G401.6 (cell line): ENCODE measurements around the gene PML.
"Not testable (repeated sequence)": the region's sequence is repeated elsewhere in the genome, so short reads cannot be mapped to it uniquely, and the experiment has no call there.

Experiments used
- FAIRE-seq: peaks from 2 replicates; lab custom pipeline; 2012; peaks lifted over from hg19 to GRCh38; lab: Jason Lieb, UNC

Gene PML

DNA sequence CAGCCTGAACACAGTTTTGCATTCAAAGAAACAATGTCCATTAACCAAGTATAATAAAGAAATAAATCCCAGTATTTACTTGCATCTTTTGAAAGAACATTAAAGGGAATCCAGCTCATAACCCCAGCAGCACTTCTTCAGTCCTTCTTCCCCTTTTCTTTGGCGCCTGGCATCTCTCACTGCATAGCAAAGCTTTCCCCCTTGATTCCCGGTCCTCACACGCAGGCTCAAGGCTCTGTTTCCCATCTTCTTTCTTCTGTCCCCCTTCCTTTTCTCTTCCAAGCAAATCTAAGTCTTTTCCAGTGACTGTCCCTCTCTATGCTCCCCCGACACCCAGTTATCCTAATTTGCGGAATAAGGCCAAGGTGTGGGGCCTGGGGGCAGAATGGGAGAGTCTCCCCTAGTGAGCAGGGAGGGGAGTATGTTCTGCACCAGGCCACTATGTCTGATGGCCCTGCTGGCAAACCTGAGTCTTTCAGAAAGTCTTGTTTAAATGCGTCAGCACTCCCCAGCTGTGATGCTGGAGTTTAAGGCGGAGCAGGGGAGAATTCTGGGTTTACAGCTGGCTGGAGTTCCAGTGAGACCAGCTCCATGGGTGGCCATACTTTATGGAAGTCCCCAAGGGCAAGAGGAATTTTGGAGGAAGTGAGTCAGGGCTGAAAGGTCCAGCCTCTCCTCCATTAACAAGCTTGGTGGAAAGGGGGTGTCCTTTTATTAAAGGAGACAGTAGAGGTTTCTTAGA lies 45.8 kb downstream of the PML start:
- no peak for FAIRE-seq

- FAIRE-seq = no peak
These were observed 46.8 kb downstream of the PML start for GRCh38 chr15:74041311-74041756.

DNA sequence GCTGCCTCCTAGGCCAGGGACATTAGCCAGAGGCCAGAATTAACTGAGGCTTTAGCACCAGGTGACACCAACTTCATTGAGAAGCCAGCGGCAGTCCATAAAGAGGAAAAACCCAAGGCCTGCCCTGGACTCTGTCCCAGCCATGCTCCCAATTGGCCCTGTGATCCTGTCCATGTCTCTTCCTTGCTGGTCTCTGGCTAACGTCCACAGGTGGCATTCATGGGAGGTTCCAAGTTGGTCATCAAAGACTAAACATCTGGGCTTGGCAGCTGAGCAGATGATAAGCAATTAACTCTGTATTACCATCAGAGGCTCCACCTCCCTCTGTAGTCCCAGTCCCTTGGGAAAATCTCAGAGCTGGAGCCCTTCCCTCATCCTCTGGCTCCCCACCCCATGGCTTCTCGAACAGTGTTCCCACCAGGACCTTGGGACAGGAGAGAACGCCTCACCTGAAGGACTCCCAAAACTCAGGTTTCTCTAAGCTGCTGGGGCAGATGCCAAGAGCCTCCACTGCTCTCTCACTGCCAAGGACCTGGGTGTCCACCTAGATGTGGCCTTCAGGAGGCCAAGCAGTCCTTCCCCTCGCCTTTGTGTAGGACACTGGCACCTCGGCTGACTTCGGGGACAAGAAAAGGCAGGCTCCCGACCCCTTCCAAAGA lies 47.4 kb downstream of the PML start:
- no peak for FAIRE-seq

DNA sequence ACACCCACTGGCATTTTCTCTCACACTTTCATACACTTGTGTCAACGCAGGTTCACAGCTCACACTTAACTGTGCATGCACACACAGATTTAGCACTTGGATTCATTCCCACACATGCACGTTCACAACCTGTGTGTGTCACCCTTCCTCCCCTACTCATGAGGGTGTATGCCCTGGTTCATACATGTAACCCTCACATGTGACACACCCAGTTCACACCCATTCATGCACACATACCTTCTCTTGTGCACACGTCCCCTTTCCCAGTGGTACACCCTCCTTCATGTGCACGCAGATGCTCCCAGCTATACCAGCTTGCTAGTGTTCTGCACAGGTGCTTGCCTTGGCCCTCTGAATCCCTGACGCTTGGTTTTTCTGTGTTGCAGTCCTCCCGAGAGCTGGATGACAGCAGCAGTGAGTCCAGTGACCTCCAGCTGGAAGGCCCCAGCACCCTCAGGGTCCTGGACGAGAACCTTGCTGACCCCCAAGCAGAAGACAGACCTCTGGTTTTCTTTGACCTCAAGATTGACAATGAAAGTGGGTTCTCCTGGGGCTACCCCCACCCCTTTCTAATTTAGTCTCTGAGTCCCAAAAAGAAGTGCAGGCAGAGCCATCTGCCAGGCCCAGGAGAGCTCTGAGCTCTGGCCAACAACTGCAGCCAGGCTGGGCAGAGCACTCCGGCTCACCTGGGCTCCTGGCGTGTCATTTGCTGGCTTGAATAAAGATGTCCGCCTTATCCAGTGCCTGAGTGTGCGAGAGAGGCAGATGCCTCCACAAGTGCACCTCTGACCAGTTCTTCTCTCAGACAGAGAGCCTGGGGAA lies 48.3 kb downstream of the PML start:
- no peak for FAIRE-seq

- FAIRE-seq = no peak
These were observed 49.1 kb downstream of the PML start for GRCh38 chr15:74043425-74044266.

DNA sequence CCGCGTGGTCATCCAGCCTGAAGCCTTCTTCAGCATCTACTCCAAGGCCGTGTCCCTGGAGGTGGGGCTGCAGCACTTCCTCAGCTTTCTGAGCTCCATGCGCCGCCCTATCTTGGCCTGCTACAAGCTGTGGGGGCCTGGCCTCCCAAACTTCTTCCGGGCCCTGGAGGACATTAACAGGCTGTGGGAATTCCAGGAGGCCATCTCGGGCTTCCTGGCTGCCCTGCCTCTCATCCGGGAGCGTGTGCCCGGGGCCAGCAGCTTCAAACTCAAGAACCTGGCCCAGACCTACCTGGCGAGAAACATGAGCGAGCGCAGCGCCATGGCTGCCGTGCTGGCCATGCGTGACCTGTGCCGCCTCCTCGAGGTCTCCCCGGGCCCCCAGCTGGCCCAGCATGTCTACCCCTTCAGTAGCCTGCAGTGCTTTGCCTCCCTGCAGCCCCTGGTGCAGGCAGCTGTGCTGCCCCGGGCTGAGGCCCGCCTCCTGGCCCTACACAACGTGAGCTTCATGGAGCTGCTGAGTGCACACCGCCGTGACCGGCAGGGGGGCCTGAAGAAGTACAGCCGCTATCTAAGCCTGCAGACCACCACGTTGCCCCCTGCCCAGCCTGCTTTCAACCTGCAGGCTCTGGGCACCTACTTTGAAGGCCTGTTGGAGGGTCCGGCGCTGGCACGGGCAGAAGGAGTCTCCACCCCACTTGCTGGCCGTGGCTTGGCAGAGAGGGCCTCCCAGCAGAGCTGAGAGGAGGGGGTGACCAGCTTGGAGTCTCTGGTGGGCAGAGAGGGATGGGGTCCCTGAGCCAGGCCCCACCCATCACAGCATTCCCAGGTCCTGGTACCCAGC lies 50.0 kb downstream of the PML start:
- no peak for FAIRE-seq

- no peak for FAIRE-seq
These were observed 50.7 kb downstream of the PML start for GRCh38 chr15:74045184-74045583.

- no peak for FAIRE-seq
These were observed 51.2 kb downstream of the PML start for GRCh38 chr15:74045636-74046274.

DNA sequence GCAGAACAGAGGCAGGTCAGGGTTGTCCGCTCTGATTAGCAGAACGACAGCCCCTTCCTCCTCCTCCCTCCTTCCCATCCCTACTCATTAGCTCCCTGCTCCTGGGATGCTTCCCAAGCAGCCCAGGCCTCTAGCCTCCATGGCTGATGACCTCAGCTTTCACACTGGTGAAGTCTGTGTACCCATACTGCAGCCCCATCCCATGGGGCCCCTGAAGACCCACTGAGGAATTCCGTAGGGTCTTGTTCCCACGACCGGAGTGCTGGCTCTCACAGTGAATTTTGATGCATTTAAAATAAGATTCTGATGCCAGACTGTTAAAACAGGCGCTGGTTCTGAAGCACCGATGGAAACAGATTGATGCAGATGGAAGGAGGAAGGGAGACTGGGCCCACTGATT lies 51.8 kb downstream of the PML start:
- no peak for FAIRE-seq

DNA sequence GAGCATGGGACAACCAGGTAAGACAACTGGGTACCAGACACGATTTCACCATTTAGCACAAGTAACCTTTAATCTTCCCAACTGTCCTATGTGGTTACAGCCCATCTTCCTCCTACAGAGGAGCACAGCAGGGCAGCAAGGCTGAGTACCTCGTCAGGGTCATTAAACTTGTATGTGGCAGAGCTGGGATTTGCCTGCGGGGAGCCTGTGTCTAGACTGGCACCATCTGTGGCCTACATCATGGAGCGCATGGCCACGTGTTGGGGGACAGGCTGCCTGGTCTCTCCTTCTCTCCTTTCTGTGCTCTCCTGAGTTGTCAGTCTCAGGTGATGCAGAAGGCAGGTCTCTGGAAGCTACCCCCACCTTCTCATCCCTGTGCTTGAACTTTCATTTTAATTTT lies 55.6 kb downstream of the PML start:
- no peak for FAIRE-seq

DNA sequence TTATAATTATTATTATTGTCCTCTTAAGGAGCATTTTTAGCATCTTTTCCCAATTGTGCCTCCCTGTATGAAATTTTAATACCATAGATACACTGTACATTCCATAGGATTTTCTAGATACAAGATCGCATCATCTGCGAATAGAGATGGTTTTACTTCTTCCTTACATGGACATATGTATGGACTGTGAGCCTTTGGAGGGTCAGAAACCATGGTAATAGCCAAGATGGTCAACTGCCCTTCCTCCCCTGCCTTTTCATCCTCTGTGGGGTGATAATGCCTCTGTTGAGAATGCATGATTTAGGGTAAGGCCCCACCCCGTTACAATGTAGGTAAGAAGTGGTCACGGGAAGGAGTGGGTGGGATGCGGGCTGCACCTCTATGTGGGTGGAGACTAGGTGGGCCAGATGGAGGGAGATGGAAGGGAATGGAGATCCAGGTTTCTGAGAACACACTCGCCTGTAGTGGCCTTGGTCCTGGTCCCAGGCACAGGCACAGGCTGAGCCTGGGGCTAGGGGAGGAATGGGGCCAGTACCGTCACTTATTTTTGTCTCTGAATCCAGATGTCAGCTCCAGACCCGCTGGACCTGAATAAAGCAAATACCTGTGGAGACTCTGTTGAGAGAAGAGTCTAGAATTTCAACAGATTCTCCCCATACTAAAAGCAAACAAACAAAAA lies 56.2 kb downstream of the PML start:
- no peak for FAIRE-seq

DNA sequence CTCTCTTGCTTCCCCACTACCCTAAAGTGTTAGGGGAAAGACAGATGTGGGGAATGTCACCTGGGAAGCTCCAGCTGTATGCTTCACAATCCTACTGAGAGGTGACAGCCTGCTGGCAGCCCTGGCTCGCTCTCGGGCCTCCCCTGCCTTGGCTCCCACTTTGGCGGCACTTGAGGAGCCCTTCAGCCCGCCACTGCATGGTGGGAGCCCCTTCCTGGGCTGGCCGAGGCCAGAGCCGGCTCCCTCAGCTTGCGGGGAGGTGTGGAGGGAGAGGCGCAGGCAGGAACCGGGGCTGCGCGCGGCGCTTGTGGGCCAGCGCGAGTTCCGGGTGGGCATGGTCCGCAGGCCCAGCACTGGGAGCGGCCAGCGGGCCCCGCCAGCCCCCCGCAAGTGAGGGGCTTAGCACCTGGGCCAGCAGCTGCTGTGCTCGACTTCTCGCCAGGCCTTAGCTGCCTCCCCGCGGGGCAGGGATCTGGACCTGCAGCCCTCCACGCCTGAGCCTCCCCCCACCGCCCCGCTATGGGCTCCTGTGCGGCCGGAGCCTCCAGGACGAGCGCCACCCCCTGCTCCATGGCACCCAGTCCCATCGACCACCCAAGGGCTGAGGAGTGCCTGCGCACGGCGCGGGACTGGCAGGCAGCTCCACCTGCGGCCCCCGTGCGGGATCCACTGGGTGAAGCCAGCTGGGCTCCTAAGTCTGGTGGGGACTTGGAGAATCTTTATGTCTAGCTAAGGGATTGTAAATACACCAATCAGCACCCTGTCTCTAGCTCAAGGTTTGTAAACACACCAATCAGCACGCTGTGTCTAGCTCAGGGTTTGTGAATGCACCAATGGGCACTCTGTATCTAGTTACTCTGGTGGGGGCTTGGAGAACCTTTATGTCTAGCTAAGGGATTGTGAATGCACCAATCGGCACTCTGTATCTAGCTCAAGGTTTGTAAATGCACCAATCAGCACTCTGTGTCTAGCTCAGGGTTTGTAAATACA lies 58.0 kb downstream of the PML start:
- not testable (repeated sequence) for FAIRE-seq

- no peak for FAIRE-seq
These were observed 59.0 kb downstream of the PML start for GRCh38 chr15:74053517-74053916.

DNA sequence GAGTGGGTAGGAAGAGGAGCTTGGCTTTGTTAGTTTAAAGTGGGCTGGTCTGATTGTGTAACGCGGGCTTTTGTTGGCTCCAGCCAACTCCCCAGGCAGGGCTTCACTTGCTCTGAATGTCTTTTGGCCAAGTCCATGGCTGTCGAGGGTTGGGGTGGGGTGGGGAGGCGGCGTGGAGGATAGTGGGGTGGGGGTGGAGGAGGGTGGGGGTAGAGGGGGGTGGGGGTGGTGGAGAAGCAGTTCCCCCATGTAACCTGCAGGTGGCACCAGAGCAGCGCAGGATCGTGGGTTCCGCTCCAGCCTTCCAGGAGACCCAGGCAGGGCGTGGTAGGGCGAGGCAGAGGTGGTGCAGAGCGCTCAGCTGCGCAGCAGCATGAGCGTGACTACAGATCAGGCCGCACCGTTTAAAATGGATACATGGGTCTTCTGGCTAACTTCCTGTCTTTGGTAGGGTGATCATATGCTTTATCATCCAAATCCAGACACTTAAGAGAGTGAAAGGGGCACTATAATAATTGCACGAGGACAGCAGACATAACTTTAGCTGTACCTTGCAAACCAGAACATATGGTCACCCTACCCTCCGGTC lies 59.5 kb downstream of the PML start:
- FAIRE-seq = no peak

DNA sequence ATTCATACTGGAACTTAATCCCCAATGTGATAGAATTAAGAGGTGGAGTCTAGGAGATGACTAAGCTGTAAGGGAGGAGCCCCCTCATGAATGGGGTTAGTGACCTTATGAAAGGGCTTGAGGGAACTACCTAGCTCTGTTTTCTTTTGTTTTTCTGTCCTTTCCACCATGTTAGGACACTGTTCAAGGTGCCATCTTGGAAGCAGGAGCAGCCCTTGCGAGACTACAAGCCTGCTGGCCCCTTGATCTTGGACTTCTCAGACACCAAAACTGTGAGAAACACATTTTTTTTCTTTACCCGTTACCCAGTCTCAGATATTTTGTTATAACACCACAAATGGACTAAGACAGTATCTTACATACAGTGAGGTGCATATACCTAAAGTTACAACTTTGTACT lies 61.3 kb downstream of the PML start:
- FAIRE-seq = no peak

DNA sequence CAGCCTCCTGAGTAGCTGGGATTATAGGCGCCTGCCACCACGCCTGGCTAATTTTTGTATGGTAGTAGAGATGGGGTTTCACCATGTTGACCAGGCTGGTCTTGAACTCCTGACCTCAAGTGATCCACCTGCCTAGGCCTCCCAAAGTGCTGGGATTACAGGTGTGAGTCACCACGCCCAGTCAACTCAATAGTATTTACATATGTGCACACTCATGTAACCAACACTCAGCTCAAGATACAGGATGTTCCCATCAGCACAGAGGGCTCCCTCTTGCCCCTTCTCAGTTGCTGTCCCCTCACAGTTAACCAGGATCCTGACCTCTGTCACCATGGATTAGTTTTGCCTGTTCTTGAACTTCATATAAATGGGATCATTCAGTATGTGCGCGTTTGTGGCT lies 61.8 kb downstream of the PML start:
- FAIRE-seq = not testable (repeated sequence)

DNA sequence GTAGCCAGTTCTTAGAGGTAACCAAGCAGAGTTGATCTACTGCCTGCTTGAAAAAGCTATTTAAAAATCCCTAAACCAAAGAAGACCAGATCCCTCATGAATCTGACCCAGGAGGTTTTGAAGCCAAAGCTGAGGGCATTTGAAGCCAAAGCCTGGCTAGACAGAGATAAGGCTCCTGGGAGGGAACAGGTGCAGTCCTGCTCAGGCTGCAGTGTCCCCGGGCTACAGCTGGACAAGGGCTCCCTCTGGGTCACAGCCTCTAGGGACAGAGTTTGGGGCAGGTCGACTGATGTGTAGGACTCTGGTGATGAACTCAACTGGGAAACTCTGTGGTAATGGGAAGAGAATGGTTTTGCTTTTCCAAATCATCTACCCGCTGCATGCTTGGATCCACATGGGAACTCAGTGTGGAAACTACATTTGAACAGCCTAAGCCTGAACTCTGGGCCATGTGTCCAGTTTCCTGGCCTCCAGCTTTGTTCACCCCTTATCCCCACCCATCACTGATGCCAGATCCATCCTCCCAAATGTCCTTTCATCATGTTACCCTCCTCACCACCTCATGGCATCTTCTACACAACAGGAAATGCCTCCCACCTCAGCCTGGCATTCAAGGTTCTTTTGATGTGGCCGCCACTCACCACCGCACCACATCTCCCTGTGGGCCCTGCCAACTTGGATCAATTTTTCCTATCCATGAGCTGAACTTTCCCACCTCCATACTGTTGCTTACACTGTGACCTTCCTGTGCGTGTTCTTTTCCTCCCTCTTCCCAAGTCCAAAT lies 64.7 kb downstream of the PML start:
- FAIRE-seq = not testable (repeated sequence)

- FAIRE-seq = no peak
These were observed 65.7 kb downstream of the PML start for GRCh38 chr15:74060251-74060650.
